Purkinje cell (primary cell): Measurements from ENCODE around the gene DCAF17. TPM values are rescaled to one million over a fixed set of nuclear protein-coding genes. Genes with fewer than 3 reads are reported as not detected.

Experiments used
- polyA plus RNA-seq: library from polyadenylated mRNA; unstranded; fragments of >200 nt; fragmentation: Nextera tagmentation; gene quantifications from 2 replicates; pipeline ENCODE4 v1.2.1, GENCODE V29; 2014

DCAF17 gene, protein sequence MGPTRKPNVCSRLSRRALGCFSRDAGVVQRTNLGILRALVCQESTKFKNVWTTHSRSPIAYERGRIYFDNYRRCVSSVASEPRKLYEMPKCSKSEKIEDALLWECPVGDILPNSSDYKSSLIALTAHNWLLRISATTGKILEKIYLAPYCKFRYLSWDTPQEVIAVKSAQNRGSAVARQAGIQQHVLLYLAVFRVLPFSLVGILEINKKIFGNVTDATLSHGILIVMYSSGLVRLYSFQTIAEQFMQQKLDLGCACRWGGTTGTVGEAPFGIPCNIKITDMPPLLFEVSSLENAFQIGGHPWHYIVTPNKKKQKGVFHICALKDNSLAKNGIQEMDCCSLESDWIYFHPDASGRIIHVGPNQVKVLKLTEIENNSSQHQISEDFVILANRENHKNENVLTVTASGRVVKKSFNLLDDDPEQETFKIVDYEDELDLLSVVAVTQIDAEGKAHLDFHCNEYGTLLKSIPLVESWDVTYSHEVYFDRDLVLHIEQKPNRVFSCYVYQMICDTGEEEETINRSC
- polyA plus RNA-seq, result 7.6 and 11.4 TPM in 2 replicates

DNA sequence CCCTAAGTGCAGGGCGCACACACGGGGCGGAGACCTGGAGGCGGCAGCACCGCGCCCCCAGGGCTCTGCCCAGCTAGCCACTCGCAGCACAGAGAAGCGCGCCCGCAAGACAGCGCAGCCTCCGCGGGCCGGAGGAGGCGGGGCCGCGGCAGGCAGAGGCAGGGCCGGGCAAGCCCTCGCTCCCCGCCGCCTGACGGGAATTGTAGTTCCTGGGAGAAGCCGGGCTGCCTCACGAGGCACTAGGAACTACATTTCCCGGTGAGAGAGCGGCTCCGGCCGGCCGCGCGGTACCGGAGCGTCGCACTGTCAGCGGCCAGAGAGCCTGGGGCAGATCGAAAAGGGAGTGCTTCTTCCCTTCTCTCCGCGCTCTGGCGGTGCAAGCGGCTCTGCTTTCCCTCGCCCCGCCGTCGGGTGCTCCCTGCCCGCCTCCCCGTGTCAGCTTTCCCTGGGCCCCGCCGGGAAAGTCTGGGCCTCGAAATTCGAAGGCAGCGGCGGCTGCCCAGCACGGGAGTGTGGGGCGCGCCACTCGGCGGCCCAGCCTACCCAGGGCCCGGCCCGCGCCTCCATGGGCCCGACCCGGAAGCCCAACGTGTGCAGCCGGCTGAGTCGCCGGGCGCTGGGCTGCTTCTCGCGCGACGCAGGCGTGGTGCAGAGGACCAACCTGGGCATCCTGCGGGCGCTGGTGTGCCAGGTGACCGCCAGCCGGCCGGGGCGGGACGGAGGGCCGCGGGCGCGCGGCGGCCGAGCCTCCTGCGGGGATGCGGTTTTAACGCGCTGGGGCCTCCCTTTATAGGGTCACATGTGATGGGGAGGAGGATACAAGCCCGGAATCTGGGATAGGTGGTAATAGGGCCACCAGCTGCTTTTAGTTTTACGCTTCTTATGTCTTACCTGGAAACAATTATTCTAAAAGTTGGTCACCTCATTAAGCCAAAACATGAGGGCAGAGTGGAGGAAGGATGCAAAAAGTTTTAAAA lies at the start of gene DCAF17:
TSS of gene DCAF17 (plus strand) at position 214 of the 977 bp plus-strand sequence. CDS start at position 566, 352 bp downstream.

GRCh38 chr2:171433763-171434012 lies 338 bp upstream of the DCAF17 start, which contains the start of gene METTL8:
Gene METTL8 (minus strand): TSS chr2:171433990. CDS start chr2:171392185, 41,805 bp downstream.

GRCh38 chr2:171522052-171522787 lies 88.2 kb downstream of the DCAF17 start, which contains the start of gene CYBRD1:
Gene CYBRD1 (plus strand): TSS chr2:171522474. CDS start chr2:171522546, 72 bp downstream.

Other genes starting within 250 kb of the DCAF17 start
- gene METTL8, start 236 bp upstream of the DCAF17 start, polyA plus RNA-seq, result 15.1 and 17.0 TPM in 2 replicates
- 5.1 and 7.9 TPM in 2 replicates for gene CYBRD1, start 88.2 kb downstream of the DCAF17 start, polyA plus RNA-seq